ENCODE data around the gene PLXNA3.
"Not testable (repeated sequence)": the region's sequence is repeated elsewhere in the genome, so short reads cannot be mapped to it uniquely, and the experiment has no call there.

The PLXNA3 gene

GRCh38 chrX:154481911-154482601 is 24.0 kb downstream of the PLXNA3 start:
- DNase-seq, result no peak

- DNase-seq, result no peak
Measured at GRCh38 chrX:154482786-154483185, 24.7 kb downstream of the PLXNA3 start.

GRCh38 chrX:154483325-154483724 is 25.2 kb downstream of the PLXNA3 start:
- no peak for DNase-seq

- no peak for DNase-seq
Measured at GRCh38 chrX:154484255-154485149, 26.4 kb downstream of the PLXNA3 start.

- no peak for DNase-seq
Measured at GRCh38 chrX:154485150-154486051, 27.3 kb downstream of the PLXNA3 start.

GRCh38 chrX:154486052-154486395 is 27.9 kb downstream of the PLXNA3 start:
- no peak for DNase-seq

- DNase-seq, result peak; percentile 62
Measured at GRCh38 chrX:154486396-154487207, 28.5 kb downstream of the PLXNA3 start, which contains the start of gene UBL4A. TSS of gene UBL4A (minus strand) at chrX:154486615. CDS start at chrX:154486584, 31 bp downstream.

- DNase-seq, result no peak
Measured at GRCh38 chrX:154487518-154488290, 29.6 kb downstream of the PLXNA3 start.

- DNase-seq, result no peak
Measured at GRCh38 chrX:154488336-154489075, 30.4 kb downstream of the PLXNA3 start.

GRCh38 chrX:154489182-154489581 is 31.1 kb downstream of the PLXNA3 start:
- DNase-seq, result no peak

- DNase-seq, result no peak
Measured at GRCh38 chrX:154490021-154490413, 31.9 kb downstream of the PLXNA3 start.

GRCh38 chrX:154490414-154491083 is 32.5 kb downstream of the PLXNA3 start, which contains the start of gene SLC10A3:
TSS of gene SLC10A3 (minus strand) at chrX:154490629. CDS start at chrX:154488940, 1,689 bp downstream.
- peak; percentile 94 for DNase-seq

- DNase-seq, result no peak
Measured at GRCh38 chrX:154494715-154495114, 36.6 kb downstream of the PLXNA3 start.

- DNase-seq, result no peak
Measured at GRCh38 chrX:154495472-154495922, 37.4 kb downstream of the PLXNA3 start.

GRCh38 chrX:154496591-154497137 is 38.6 kb downstream of the PLXNA3 start:
- not testable (repeated sequence) for DNase-seq

GRCh38 chrX:154501423-154501822 is 43.3 kb downstream of the PLXNA3 start:
- DNase-seq, result not testable (repeated sequence)

GRCh38 chrX:154502098-154502497 is 44.0 kb downstream of the PLXNA3 start:
- DNase-seq, result no peak

- no peak for DNase-seq
Measured at GRCh38 chrX:154502989-154503388, 44.9 kb downstream of the PLXNA3 start.

GRCh38 chrX:154505734-154506133 is 47.7 kb downstream of the PLXNA3 start:
- no peak for DNase-seq
